Suppressor macrophage treated with lipopolysaccharide for 4 hours (primary cell): ENCODE data around the gene TSSK1B.
"Not testable (repeated sequence)": the region's sequence is repeated elsewhere in the genome, so short reads cannot be mapped to it uniquely, and the experiment has no call there.

Source experiments
- DNase-seq: peaks from one replicate; pipeline ENCODE4 v3.0.0-alpha.2; 2020

Gene TSSK1B, protein sequence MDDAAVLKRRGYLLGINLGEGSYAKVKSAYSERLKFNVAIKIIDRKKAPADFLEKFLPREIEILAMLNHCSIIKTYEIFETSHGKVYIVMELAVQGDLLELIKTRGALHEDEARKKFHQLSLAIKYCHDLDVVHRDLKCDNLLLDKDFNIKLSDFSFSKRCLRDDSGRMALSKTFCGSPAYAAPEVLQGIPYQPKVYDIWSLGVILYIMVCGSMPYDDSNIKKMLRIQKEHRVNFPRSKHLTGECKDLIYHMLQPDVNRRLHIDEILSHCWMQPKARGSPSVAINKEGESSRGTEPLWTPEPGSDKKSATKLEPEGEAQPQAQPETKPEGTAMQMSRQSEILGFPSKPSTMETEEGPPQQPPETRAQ

DNA sequence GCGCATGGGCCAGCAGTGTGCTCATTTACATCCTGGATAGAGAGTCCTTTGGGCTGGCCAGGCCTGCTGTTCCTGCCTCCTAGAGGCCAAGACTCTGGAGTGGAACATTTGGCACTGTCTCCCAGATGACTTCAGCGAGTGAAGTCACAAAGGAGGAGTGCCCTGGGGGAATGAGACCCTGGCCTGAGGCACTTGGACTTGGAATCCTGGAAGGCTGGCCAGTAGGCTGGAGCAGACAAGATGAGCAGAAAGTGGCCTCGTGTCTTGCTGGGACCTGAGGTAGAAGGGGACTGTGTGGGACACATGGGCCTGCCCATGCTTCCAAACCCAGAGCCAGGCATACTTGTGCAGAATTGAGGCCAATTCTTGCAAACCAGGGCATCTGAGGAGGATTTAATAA, at the start of gene TSSK1B:
Gene TSSK1B (minus strand): TSS at position 101 of the 400 bp plus-strand sequence. CDS start 150 bp downstream, outside the sequence.
- no peak for DNase-seq

DNA sequence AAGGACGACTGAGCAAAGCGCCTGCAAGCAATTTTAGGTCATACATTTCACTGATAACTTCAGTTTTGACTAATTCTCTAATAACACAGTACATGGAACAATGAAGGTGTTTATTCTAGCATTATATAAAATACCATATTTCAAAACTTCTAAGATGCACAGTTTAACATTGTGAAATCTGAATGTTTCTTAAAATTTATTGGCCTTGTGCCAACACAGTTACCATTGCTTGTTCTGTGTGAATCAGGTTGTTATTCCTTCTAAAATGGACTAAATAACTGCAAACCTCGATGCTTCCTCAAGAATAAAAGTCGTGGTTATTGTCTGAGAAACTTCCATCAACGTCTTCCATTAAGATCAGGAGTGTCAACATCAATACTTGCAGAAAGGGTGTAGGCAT, 45.5 kb upstream of the TSSK1B start:
- no peak for DNase-seq

DNA sequence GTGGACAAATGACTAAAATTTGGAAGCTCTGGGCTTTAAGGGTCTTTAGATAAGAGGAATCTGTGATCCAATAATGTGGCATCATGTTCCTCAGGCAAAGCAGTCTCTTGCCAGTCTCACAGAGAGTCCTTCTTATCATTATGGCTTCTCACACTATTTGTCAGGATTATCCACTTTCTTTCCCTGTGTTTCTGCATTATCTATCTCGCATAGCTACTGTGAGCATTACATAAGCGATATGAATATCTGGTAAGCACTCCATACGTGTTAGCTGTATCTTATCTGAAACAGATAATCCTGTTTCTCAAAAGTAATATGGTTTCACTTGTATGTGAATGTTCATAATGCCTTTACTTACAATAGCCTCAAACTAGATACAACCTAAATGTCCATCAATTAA, 43.9 kb upstream of the TSSK1B start:
- DNase-seq = no peak

- DNase-seq = no peak
These were observed 39.4 kb upstream of the TSSK1B start for GRCh38 chr5:113474100-113474728.

DNA sequence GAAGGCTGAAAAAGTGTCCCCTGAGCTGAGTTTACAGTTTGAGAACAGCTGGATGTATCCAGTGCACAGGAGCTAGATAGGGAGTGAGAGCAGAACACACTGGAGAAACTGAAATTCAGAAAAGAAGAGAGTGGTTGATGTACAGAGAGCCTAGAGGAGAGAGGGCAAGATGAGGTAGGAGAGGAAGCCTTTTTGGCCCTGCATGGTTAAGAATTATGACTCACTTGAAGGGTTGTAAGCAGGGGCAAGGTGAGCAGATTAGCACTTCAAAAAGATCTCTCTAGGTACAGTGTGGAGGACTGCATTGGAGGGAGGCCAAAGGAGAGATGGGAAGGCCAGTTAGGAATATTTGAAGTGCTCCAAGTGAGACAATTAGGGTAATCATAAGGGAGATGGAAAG, 28.2 kb upstream of the TSSK1B start:
- DNase-seq = no peak

- not testable (repeated sequence) for DNase-seq
These were observed 22.3 kb upstream of the TSSK1B start for GRCh38 chr5:113457106-113457505.

DNA sequence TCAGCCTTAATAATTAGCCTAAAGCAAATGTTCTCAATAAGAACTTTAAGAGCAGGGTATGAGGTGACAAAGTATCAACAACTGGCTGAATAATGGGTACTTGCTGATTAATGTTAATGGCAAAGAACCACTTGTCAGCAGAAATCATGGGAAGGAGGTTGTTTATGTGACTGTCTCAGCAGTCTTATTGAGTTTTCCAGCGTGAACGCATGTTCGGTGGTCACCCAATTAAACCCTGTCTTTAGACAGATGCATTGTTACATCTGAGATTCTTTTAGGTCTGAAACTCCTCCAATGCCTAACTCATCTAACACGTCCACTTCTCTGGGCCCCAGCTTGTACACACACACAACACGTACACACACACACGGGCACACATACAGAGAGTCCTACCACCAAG, 18.2 kb upstream of the TSSK1B start:
- DNase-seq = no peak

- DNase-seq = no peak
These were observed 17.0 kb upstream of the TSSK1B start for GRCh38 chr5:113451797-113452196.

- no peak for DNase-seq
These were observed 16.1 kb upstream of the TSSK1B start for GRCh38 chr5:113450929-113451328.

DNA sequence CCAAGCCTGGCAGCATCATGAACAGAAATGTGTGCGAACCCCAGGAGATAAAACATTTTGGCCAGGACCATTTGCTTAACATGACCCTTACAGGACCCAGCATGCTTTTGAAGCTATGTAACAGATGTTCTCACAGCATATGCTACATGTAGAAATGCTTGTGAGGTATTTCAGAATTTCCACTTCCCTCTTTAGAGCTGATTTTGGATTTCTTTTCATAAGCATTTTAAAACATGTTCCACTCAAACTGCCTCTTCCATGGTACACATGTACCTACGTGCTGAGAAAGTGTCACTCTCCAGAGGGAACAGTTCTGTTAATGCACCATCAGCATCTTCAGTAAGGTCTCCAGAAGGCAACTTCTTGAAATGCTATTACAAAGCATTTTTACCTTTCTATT, 15.7 kb upstream of the TSSK1B start:
- DNase-seq = no peak

DNA sequence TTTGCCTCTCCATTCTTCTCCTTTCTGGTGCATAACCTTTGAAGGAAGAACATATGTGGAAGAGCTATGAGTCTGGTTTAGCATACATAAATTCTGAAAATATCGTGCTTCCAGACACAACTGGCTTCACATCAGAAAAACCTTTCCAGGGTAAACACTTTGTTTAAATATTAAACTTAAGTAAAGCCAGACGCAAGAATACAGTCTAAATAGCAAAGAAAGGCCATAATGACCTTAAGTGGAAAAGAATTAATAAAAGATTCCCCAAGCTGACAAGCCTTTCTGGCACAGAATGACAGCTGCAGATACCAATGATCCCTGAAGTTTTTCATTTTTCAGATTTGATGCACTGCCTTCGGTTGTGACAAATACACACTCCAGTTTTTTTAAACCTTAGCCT, 13.5 kb upstream of the TSSK1B start:
- no peak for DNase-seq

DNA sequence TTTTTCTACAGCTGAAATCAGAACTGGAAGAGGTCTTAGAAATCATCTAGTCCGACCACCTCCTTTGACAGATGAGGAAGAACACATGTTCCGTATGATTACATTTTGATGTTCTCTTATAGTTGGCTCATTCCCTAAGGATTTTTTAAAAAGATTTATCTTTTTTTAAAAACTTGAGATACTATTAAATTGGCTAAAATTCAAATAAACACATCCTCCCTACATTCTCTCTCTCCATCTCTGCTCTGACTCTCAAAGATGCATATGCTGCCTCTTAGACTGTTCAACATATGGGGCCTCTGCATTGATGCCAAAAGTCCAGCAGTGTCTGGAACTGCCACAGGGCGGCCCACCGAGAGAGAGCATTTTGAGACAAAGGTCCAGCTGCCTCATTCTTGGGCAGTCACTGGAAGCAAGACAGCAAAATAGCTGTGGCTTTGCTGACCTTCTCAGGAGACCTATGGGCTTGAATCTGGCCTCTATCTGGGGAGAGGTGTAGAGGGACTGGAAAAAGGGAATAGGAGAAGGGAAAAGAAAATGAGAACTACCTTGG, 12.8 kb upstream of the TSSK1B start:
- DNase-seq = no peak

GRCh38 chr5:113446358-113446927, 11.7 kb upstream of the TSSK1B start:
- no peak for DNase-seq

GRCh38 chr5:113437111-113437510, 2.3 kb upstream of the TSSK1B start:
- no peak for DNase-seq

GRCh38 chr5:113435575-113435974, 786 bp upstream of the TSSK1B start:
- no peak for DNase-seq

DNA sequence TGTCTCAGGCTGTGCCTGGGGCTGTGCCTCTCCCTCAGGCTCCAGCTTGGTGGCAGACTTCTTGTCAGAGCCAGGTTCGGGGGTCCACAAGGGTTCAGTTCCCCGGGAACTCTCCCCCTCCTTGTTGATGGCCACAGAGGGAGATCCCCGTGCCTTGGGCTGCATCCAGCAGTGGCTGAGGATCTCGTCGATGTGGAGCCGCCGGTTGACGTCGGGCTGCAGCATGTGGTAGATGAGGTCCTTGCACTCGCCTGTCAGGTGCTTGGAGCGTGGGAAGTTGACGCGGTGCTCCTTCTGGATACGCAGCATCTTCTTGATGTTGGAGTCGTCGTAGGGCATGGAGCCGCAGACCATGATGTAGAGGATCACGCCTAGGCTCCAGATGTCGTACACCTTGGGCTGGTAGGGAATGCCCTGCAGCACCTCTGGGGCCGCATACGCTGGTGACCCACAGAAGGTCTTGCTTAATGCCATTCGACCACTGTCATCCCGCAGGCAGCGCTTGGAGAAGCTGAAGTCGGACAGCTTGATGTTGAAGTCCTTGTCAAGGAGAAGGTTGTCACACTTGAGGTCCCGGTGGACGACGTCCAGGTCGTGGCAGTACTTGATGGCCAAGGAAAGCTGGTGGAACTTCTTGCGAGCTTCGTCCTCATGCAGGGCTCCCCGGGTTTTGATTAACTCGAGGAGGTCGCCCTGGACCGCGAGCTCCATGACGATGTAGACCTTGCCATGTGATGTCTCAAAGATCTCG, 752 bp downstream of the TSSK1B start:
- no peak for DNase-seq

DNA sequence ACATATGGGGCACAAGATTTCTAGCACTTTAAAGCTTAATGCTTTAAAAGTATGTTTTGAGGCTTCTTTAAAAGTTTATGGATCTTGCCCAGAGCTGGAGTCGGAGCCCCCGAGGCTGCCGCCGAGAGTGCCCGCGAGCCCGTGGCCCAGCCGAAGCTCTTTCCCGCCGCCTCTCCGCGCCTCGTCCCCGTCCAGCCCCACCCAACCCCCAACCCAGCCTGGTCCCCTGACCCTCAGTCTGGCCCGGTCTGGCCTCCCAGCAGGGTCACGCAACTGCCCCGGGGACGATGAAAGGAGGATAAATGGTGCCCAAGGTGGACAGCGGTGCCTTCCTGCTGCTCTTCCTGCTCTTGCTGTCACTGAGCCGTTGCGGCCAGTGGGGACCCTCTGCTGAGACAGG, 1.7 kb downstream of the TSSK1B start:
- no peak for DNase-seq

- DNase-seq = no peak
These were observed 6.8 kb downstream of the TSSK1B start for GRCh38 chr5:113427871-113428574.

DNA sequence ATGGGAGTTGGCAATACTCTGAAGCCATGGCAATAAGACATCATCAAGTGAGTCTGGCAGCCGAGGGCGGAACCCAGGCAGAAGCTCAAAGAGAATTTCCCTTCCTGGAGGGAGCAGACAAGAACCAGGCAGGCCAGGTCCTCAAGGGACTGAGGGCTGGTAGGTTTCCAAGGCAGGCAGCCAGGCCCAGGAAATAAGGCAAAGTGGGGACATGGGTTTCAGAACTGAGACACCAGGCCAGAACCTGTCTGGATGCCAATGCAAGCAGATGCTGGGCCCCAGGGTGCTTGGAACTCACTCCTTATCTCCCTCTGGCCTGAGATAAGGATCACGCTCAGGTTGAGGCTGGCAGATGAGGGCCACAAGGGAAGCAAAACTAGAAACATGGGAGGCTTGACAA, 8.9 kb downstream of the TSSK1B start:
- DNase-seq = no peak

- no peak for DNase-seq
These were observed 13.1 kb downstream of the TSSK1B start for GRCh38 chr5:113421693-113422092.

DNA sequence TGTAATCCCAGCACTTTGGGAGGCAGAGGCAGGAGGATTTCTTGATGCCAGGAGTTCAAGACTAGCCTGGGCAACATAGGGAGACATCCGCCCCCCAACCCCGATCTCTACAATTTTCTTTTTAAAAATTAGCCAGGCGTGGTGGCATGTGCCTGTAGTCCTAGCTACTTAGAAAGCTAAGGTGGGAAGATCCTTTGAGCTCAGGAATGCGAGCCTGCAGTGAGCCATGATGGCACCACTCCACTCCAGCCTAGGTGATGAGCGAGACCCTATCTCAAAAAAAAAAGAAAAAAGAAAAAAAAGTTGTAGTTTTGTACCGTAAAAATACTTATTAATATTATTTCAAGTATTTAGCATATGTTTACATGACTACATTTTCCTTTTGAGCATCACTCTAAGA, 29.3 kb downstream of the TSSK1B start:
- no peak for DNase-seq

DNA sequence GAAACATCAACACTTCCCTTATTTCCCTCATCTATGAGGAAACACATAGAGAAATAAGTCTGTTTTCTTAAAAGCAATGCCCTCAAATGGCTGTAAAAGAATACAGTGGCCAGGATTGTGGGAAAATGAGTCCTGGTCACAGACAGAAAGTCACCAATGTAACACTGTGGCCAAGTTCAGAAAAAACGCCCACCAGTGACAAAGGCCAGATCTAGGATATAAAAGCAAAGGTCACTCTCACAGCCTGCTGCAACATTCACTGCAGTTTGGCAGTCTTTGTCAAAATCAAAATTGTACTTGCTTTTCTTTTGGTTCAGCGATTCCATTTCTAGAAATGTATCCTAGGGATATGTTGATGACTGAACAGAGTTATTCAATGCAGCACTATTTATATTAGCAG, 30.5 kb downstream of the TSSK1B start:
- DNase-seq = no peak

- not testable (repeated sequence) for DNase-seq
These were observed 36.8 kb downstream of the TSSK1B start for GRCh38 chr5:113397986-113398385.
